Loucy (cell line): ENCODE data around the gene RBMS3.

Experiments used
- CTCF ChIP-seq: fragments of 200-600 bp; sonication (generic); conservative IDR thresholded peaks from 2 replicates; pipeline ENCODE4 v1.5.1; 2014; ENCODE audit warnings: mild to moderate bottlenecking, antibody characterized with exemption, low read length
- EZH2phosphoT487 ChIP-seq: fragments of 200-600 bp; IDR thresholded peaks from 2 replicates; pipeline ENCODE4 v1.6.1; 2018; ENCODE audit warnings: antibody characterized with exemption, mild to moderate bottlenecking, moderate library complexity, borderline replicate concordance

GRCh38 chr3:29319262-29319661 lies 38.4 kb downstream of the RBMS3 start:
- TF ChIP-seq CTCF (no peak), EZH2phosphoT487 (no peak)
